ENCODE data around the gene MYO1F.

DNA sequence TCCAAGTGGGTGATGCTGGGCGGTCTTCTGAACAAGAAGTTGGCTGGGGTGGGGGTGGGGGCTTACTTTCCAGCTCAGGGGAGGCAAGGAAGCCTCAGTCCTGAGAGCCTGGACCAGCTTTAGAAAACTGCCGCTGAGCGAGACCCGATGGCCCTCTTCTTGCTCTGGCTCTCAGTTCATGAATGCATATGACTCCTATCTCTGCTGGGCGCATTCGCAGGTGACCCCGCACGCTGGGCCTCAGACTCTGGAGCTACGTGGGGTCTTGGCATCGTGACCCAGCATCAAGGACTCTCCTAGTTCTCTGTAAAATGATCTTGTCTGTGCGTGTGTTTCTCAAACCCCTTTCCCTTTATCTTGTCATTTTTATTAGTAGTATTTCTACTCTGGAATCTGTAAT lies 94.5 kb downstream of the MYO1F start:
- TF ChIP-seq CTCF (IDR thresholded peaks at IDR 0.05) (no peak), EP300 (IDR thresholded peaks at IDR 0.05) (no peak)
